HG02610 (cell line): Measurements from ENCODE around the gene CAPN11.

ENCODE experiments used
- ATAC-seq: cut with Tn5 transposase; IDR thresholded peaks from one replicate; pipeline ENCODE4 v1.9.1; 2021; ENCODE audit warnings: mild to moderate bottlenecking, moderate library complexity; ENCODE audit not compliant: unreplicated experiment

CAPN11 gene

GRCh38 chr6:44152533-44152932 lies 6.1 kb upstream of the CAPN11 start:
- ATAC-seq = no peak

GRCh38 chr6:44154067-44154466 lies 4.6 kb upstream of the CAPN11 start:
- ATAC-seq = no peak

- ATAC-seq = no peak
Measured at GRCh38 chr6:44156494-44157151, 2.0 kb upstream of the CAPN11 start.

- ATAC-seq = no peak
Measured at GRCh38 chr6:44157152-44157521, 1.5 kb upstream of the CAPN11 start.

GRCh38 chr6:44161997-44162338 lies 3.3 kb downstream of the CAPN11 start:
- ATAC-seq = no peak

GRCh38 chr6:44162876-44163625 lies 4.4 kb downstream of the CAPN11 start:
- no peak for ATAC-seq

GRCh38 chr6:44166116-44166515 lies 7.5 kb downstream of the CAPN11 start:
- ATAC-seq = no peak

GRCh38 chr6:44166591-44167184 lies 8.1 kb downstream of the CAPN11 start:
- no peak for ATAC-seq

- ATAC-seq = no peak
Measured at GRCh38 chr6:44167567-44167966, 8.9 kb downstream of the CAPN11 start.

GRCh38 chr6:44169154-44169553 lies 10.5 kb downstream of the CAPN11 start:
- no peak for ATAC-seq

GRCh38 chr6:44169886-44170570 lies 11.4 kb downstream of the CAPN11 start:
- ATAC-seq = no peak

GRCh38 chr6:44171899-44172546 lies 13.4 kb downstream of the CAPN11 start:
- ATAC-seq = no peak

- ATAC-seq = peak; percentile 46
Measured at GRCh38 chr6:44172731-44173500, 14.3 kb downstream of the CAPN11 start.

GRCh38 chr6:44176130-44176761 lies 17.6 kb downstream of the CAPN11 start:
- ATAC-seq = no peak

GRCh38 chr6:44176762-44177509 lies 18.3 kb downstream of the CAPN11 start:
- ATAC-seq = peak; percentile 62

- no peak for ATAC-seq
Measured at GRCh38 chr6:44177691-44178423, 19.2 kb downstream of the CAPN11 start.

- ATAC-seq = no peak
Measured at GRCh38 chr6:44178424-44179071, 19.9 kb downstream of the CAPN11 start.

- ATAC-seq = no peak
Measured at GRCh38 chr6:44179072-44179536, 20.5 kb downstream of the CAPN11 start.
